Testis (tissue), 3 donors: Measurements from ENCODE around the gene TBC1D16. TPM values are rescaled to one million over a fixed set of nuclear protein-coding genes. Genes with fewer than 3 reads are reported as not detected.
"Not testable (repeated sequence)": the region's sequence is repeated elsewhere in the genome, so short reads cannot be mapped to it uniquely, and the experiment has no call there.

Source experiments
- DNase-seq: peaks from one replicate; pipeline ENCODE4 v3.0.0-alpha.2; 2019
- H3K27ac ChIP-seq, 2 donors: fragments of 200-600 bp; sonication (generic); one replicate each; pipeline ENCODE4 v1.5.1; 2019
- H3K27me3 ChIP-seq: fragments of 200-600 bp; sonication (generic); one replicate; pipeline ENCODE4 v1.5.1; 2019
- H3K36me3 ChIP-seq: fragments of 200-600 bp; sonication (generic); one replicate; pipeline ENCODE4 v1.5.1; 2017; ENCODE audit warnings: low read depth; ENCODE audit errors: missing control alignments
- H3K4me1 ChIP-seq: fragments of 200-600 bp; sonication (generic); one replicate; pipeline ENCODE4 v1.5.1; 2019
- H3K4me3 ChIP-seq, 2 donors: fragments of 200-600 bp; sonication (generic); one replicate each; pipeline ENCODE4 v1.5.1; 2017 to 2019
- H3K9me3 ChIP-seq: fragments of 200-600 bp; sonication (generic); one replicate; pipeline ENCODE4 v1.5.1; 2017
- POLR2A ChIP-seq: fragments of 450-650 bp; IDR thresholded peaks from one replicate; pipeline ENCODE4 v1.6.1; 2017; ENCODE audit warnings: antibody characterized with exemption, mild to moderate bottlenecking, moderate library complexity
- WGBS, 2 donors: methylation state at CpG; one replicate each; pipeline ENCODE4 v1.1.5; 2018; 5-methylcytosine and 5-hydroxymethylcytosine counted together
- intact Hi-C: fragments of 100-400 bp; cut with DNase I; formaldehyde crosslinking; loops from one replicate; pipeline ENCODE4 v1.15.1; 2023; ENCODE audit warnings: low total_unique reads
- polyA plus RNA-seq: library from polyadenylated mRNA; stranded (reverse); fragments of 350-450 nt; fragmentation: Illumina TruSeq; extraction: RNeasy Lipid Tissue Mini Kit (QIAGEN cat#74804); gene quantifications from one replicate; pipeline ENCODE4 v1.2.3, GENCODE V29; 2014; ENCODE audit warnings: low read depth, low replicate concordance; ENCODE audit not compliant: insufficient read depth
- total RNA-seq, 2 donors: library from RNA; depleted of rRNA; stranded (reverse); fragments of >200 nt; gene quantifications; one replicate each; pipeline ENCODE4 v1.2.3, GENCODE V29; 2016
- TF ChIP-seq, protein P1 (sequence below), 3 experiments: fragments of 450-650 bp in 2 of 3; fragments of 200-600 bp in 1 of 3; sonication (generic) in 1 of 3; IDR thresholded peaks; one replicate each; pipeline ENCODE4 v1.5.1; 2016 to 2019; ENCODE audit warnings: antibody characterized with exemption in 3 of 3, mild to moderate bottlenecking in 2 of 3, moderate library complexity in 1 of 3

TBC1D16 gene
- total and polyA plus RNA-seq, 3 donors from 2014 or later, result 11.0 to 16.0 (median 11.7) TPM

DNA sequence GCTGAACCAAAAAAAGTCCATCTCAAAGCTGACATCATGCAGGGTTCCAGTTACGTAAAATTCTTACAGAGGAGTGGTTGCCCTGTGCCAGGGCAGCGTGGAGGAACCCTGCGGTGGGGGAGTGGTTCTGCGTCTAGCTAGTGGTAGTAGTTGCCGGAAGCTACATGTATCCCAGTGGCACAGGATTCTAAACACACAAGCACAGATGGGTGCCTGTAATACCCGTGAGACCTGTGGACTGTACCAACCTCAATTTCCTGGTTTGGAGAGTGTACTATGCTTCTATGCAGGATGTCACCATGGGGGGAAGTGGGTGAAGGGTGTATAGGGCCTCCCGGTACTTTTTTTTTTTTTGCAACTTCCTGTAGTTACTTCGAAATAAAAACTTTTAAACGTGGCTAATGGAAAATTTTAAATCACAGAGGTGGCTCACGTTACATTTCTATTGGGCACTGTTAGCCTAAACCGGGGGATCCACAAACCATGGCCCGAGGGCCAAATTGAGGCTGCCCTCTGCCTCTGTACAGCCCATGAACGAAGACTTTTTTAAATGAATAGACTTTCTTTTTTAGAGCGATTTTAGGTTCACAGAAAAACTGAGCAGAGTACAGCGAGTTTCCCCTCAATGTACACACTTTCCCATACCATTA, 38.5 kb downstream of the TBC1D16 start:
- Histone ChIP-seq H3K4me1 (peaks cover 21% of the 10 kb centered on the region), H3K27ac (no peak overlapping the region), H3K4me3 (no peak overlapping the region), H3K27me3 (no peaks in the 10 kb centered on the region), H3K9me3 (no peaks in the 10 kb centered on the region), H3K36me3 (no peaks in the 10 kb centered on the region)
- no peak for DNase-seq
- intact Hi-C loops, result no loop called here
- TF ChIP-seq, protein P1, sequence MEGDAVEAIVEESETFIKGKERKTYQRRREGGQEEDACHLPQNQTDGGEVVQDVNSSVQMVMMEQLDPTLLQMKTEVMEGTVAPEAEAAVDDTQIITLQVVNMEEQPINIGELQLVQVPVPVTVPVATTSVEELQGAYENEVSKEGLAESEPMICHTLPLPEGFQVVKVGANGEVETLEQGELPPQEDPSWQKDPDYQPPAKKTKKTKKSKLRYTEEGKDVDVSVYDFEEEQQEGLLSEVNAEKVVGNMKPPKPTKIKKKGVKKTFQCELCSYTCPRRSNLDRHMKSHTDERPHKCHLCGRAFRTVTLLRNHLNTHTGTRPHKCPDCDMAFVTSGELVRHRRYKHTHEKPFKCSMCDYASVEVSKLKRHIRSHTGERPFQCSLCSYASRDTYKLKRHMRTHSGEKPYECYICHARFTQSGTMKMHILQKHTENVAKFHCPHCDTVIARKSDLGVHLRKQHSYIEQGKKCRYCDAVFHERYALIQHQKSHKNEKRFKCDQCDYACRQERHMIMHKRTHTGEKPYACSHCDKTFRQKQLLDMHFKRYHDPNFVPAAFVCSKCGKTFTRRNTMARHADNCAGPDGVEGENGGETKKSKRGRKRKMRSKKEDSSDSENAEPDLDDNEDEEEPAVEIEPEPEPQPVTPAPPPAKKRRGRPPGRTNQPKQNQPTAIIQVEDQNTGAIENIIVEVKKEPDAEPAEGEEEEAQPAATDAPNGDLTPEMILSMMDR (IDR thresholded peaks at IDR 0.05), result no peak
- TF ChIP-seq POLR2A, result no peak
- WGBS, 2 donors, result 80 to 83% methylated on average over 15 of the region's 15 CpGs

GRCh38 chr17:79996291-79996690, 39.4 kb downstream of the TBC1D16 start:
- WGBS, 2 donors, result 89 to 90% methylated on average over 12 of the region's 12 CpGs
- intact Hi-C loops, result no loop called here
- H3K4me3 ChIP-seq, result no peak overlapping the region

GRCh38 chr17:79995696-79996095, 40.0 kb downstream of the TBC1D16 start:
- Histone ChIP-seq H3K4me1 (peaks cover 26% of the 10 kb centered on the region), H3K9me3 (no peaks in the 10 kb centered on the region), H3K27me3 (no peaks in the 10 kb centered on the region), H3K36me3 (no peaks in the 10 kb centered on the region), H3K4me3 (no peak overlapping the region), H3K27ac (no peak overlapping the region)
- 95% methylated on average over 7 to 8 of the region's 8 CpGs for WGBS, 2 donors
- intact Hi-C loops, result no loop called here
- TF ChIP-seq, protein P1 (IDR thresholded peaks at IDR 0.05), result no peak
- TF ChIP-seq POLR2A, result no peak
- DNase-seq, result no peak

More at GRCh38 chr17:79996291-79996690, 39.4 kb downstream of the TBC1D16 start:
- no peaks in the 10 kb centered on the region for H3K36me3 ChIP-seq
- no peaks in the 10 kb centered on the region for H3K9me3 ChIP-seq
- no peak for DNase-seq
- H3K27ac ChIP-seq, result no peak overlapping the region
- TF ChIP-seq, protein P1 (IDR thresholded peaks at IDR 0.05), result no peak
- TF ChIP-seq POLR2A, result no peak
- H3K27me3 ChIP-seq, result no peaks in the 10 kb centered on the region
- peaks cover 25% of the 10 kb centered on the region for H3K4me1 ChIP-seq

DNA sequence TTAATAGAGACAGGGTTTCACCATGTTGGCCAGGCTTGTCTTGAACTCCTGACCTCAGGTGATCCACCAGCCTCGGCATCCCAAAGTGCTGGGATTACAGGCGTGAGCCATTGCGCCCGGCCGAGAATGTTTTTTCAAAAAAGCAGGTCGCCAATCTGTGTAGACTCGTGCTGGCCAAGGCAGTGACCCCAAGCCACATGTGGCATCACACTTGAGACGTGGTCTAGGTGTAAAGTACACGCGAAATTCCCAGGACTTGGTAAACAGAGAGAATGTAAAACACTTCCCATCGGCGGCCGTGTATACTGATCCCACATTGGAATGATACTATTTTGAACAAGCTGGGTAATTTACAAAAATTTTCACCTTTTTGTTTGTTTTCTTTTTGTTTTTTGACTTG, 41.1 kb downstream of the TBC1D16 start:
- DNase-seq, result no peak
- Histone ChIP-seq H3K4me3 (no peak overlapping the region), H3K36me3 (no peaks in the 10 kb centered on the region), H3K27ac (no peak overlapping the region), H3K9me3 (no peaks in the 10 kb centered on the region), H3K27me3 (no peaks in the 10 kb centered on the region), H3K4me1 (peaks cover 29% of the 10 kb centered on the region)
- TF ChIP-seq, protein P1 (IDR thresholded peaks at IDR 0.05), result no peak
- TF ChIP-seq POLR2A, result no peak
- intact Hi-C loops, result no loop called here
- 96 to 98% methylated on average over 13 of the region's 13 CpGs for WGBS, 2 donors

DNA sequence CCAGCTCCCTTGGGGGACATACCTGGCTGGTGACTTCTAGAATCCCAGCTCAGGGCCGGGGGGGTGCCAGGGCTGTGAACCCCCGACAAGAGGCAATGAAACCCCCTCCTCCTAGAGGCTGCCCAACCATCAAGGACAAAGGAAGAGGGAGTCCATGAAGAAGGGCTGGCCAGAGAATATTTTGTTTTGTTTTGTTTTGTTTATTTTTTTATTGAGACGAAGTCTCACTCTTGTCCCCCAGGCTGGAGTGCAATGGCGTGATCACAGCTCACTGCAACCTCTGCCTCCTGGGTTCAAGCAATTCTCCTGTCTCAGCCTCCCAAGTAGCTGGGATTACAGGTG, 41.5 kb downstream of the TBC1D16 start:
- H3K27ac ChIP-seq, H3K36me3 ChIP-seq, DNase-seq, H3K9me3 ChIP-seq, intact Hi-C loops, H3K27me3 ChIP-seq, H3K4me3 ChIP-seq: not testable (repeated sequence)
- 70 to 72% methylated on average over 4 of the region's 4 CpGs for WGBS, 2 donors
- H3K4me1 ChIP-seq, result peaks cover 33% of the 10 kb centered on the region
